ENCODE results near the gene HNRNPM. TPM values are rescaled to one million over a fixed set of nuclear protein-coding genes. Genes with fewer than 3 reads are reported as not detected.

The HNRNPM gene
- total and polyA plus RNA-seq, 7 donors: 53.2 to 146 (median 91.8) TPM

- peaks cover 5% of the 10 kb centered on the region for H3K9me3 ChIP-seq
- intact Hi-C loops (cut with DNase I): no loop called here
- TF ChIP-seq CTCF (IDR thresholded peaks at IDR 0.05): no peak
- H3K4me1 ChIP-seq: no peaks in the 10 kb centered on the region
- peaks cover 0 to under 1% (median 0%) of the 10 kb centered on the region in 3 donors for H3K27me3 ChIP-seq (ENCODE audit: insufficient read depth in 3 of 3, low read length in 2 of 3)
- 53 to 72% (median 63%) methylated on average over 7 of the region's 7 CpGs for WGBS, 3 donors
- DNase-seq (no peak), ATAC-seq (no peak)
- H3K27ac ChIP-seq: no peak overlapping the region
- H3K4me3 ChIP-seq: no peak overlapping the region
- no peaks in the 10 kb centered on the region for H3K36me3 ChIP-seq (ENCODE audit: insufficient read depth in 1 of 2, low read depth in 1 of 2)
Observed at GRCh38 chr19:8531470-8531869, 86.7 kb downstream of the HNRNPM start.

- DNase-seq (no peak), ATAC-seq (no peak)
- Histone ChIP-seq H3K27me3 (ENCODE audit: insufficient read depth in 3 of 3, low read length in 2 of 3) (no peaks in the 10 kb centered on the region), H3K27ac (no peak overlapping the region), H3K4me1 (no peaks in the 10 kb centered on the region), H3K9me3 (peaks cover 4% of the 10 kb centered on the region), H3K4me3 (no peak overlapping the region), H3K36me3 (ENCODE audit: insufficient read depth in 1 of 2, low read depth in 1 of 2) (no peaks in the 10 kb centered on the region)
- no peak for TF ChIP-seq CTCF (IDR thresholded peaks at IDR 0.05)
- 75 to 79% (median 76%) methylated on average over 2 of the region's 2 CpGs for WGBS, 3 donors
- intact Hi-C loops (cut with DNase I): no loop called here
Observed at GRCh38 chr19:8532225-8532624, 87.5 kb downstream of the HNRNPM start.

GRCh38 chr19:8536282-8536681 lies 91.5 kb downstream of the HNRNPM start:
- no peak for ATAC-seq
- H3K4me3 ChIP-seq: no peak overlapping the region
- no peaks in the 10 kb centered on the region for H3K36me3 ChIP-seq (ENCODE audit: insufficient read depth in 1 of 2, low read depth in 1 of 2)
- intact Hi-C loops (cut with DNase I): no loop called here
- 68 to 77% (median 69%) methylated on average over 22 of the region's 22 CpGs for whole genome bisulfite sequencing, 3 donors
- no peaks in the 10 kb centered on the region for H3K27me3 ChIP-seq (ENCODE audit: insufficient read depth in 3 of 3, low read length in 2 of 3)
- no peaks in the 10 kb centered on the region for H3K4me1 ChIP-seq
- no peak for DNase-seq
- no peaks in the 10 kb centered on the region for H3K9me3 ChIP-seq
- H3K27ac ChIP-seq: no peak overlapping the region
- no peak for TF ChIP-seq CTCF (IDR thresholded peaks at IDR 0.05)

- intact Hi-C loops (cut with DNase I): no loop called here
- Histone ChIP-seq H3K27ac (no peak overlapping the region), H3K36me3 (ENCODE audit: insufficient read depth in 1 of 2, low read depth in 1 of 2) (no peaks in the 10 kb centered on the region), H3K9me3 (no peaks in the 10 kb centered on the region), H3K4me1 (no peaks in the 10 kb centered on the region), H3K27me3 (ENCODE audit: insufficient read depth in 3 of 3, low read length in 2 of 3) (no peaks in the 10 kb centered on the region), H3K4me3 (no peak overlapping the region)
- TF ChIP-seq CTCF (IDR thresholded peaks at IDR 0.05): no peak
- DNase-seq: no peak
- ATAC-seq: no peak
- 85 to 94% (median 86%) methylated on average over 3 of the region's 3 CpGs for WGBS, 3 donors
Observed at GRCh38 chr19:8537099-8537498, 92.3 kb downstream of the HNRNPM start.

Other genes with a start within 250 kb of the HNRNPM start
- gene CERS4, start 235.6 kb upstream of the HNRNPM start, total RNA-seq: 1 to 10 TPM; 2.1 to 4.8 (median 3.6) TPM
- gene CERS4, start 235.6 kb upstream of the HNRNPM start, polyA plus RNA-seq: 1 to 10 TPM; 1.1 to 2.8 (median 1.3) TPM
- 10 to 100 TPM; 17.4 to 25.4 (median 22.4) TPM for gene CD320, start 136.6 kb upstream of the HNRNPM start, total RNA-seq
- 10 to 100 TPM; 44.8 to 67.2 (median 47.6) TPM for gene CD320, start 136.6 kb upstream of the HNRNPM start, polyA plus RNA-seq
- 100 to 1,000 TPM in 3 of 4 donors, 10 to 100 TPM in 1; 76.8 to 150 (median 109) TPM for gene NDUFA7, start 123.6 kb upstream of the HNRNPM start, total RNA-seq
- gene NDUFA7, start 123.6 kb upstream of the HNRNPM start, polyA plus RNA-seq: 100 to 1,000 TPM; 211 to 271 (median 243) TPM
- gene RPS28, start 123.5 kb upstream of the HNRNPM start, total RNA-seq: 1,000 to 10,000 TPM in 2 of 4 donors, 100 to 1,000 TPM in 2; 947 to 1,442 (median 1,003) TPM
- gene RPS28, start 123.5 kb upstream of the HNRNPM start, polyA plus RNA-seq: 100 to 1,000 TPM; 431 to 717 (median 657) TPM
- gene KANK3, start 101.7 kb upstream of the HNRNPM start, total RNA-seq: 10 to 100 TPM in 2 of 4 donors, 1 to 10 TPM in 2; 7.1 to 14.2 (median 9.7) TPM
- gene KANK3, start 101.7 kb upstream of the HNRNPM start, polyA plus RNA-seq: 1 to 10 TPM; 5.1 to 9.4 (median 7.7) TPM
- 100 to 1,000 TPM in 1 of 4 donors, 10 to 100 TPM in 3; 10.7 to 118 (median 44.7) TPM for gene ANGPTL4, start 80.8 kb upstream of the HNRNPM start, total RNA-seq
- 100 to 1,000 TPM in 1 of 3 donors, 10 to 100 TPM in 2; 17.2 to 235 (median 19.1) TPM for gene ANGPTL4, start 80.8 kb upstream of the HNRNPM start, polyA plus RNA-seq
- gene RAB11B, start 54.6 kb upstream of the HNRNPM start, total RNA-seq: 100 to 1,000 TPM in 1 of 4 donors, 10 to 100 TPM in 3; 77.1 to 130 (median 82.2) TPM
- 10 to 100 TPM; 43.9 to 59.9 (median 56.9) TPM for gene RAB11B, start 54.6 kb upstream of the HNRNPM start, polyA plus RNA-seq
- 10 to 100 TPM; 47.7 to 56.0 (median 52.2) TPM for gene MARCHF2, start 31.7 kb upstream of the HNRNPM start, total RNA-seq
- 10 to 100 TPM; 32.8 to 55.6 (median 48.9) TPM for gene MARCHF2, start 31.7 kb upstream of the HNRNPM start, polyA plus RNA-seq
- under 1 TPM; 0.22 to 0.65 (median 0.49) TPM for gene PRAM1, start 57.7 kb downstream of the HNRNPM start, total RNA-seq
- gene PRAM1, start 57.7 kb downstream of the HNRNPM start, polyA plus RNA-seq: under 1 TPM in 2 of 3 donors, not detected in 1; 0.27 to 0.29 TPM
- 10 to 100 TPM; 15.6 to 19.3 (median 17.8) TPM for gene ZNF414, start 69.2 kb downstream of the HNRNPM start, total RNA-seq
- gene ZNF414, start 69.2 kb downstream of the HNRNPM start, polyA plus RNA-seq: 10 to 100 TPM; 10.4 to 21.6 (median 17.8) TPM
- gene MYO1F, start 132.5 kb downstream of the HNRNPM start, total RNA-seq: 1 to 10 TPM; 3.5 to 6.3 (median 5.2) TPM
- 1 to 10 TPM in 2 of 3 donors, under 1 TPM in 1; 1.00 to 1.0 (median 1.0) TPM for gene MYO1F, start 132.5 kb downstream of the HNRNPM start, polyA plus RNA-seq
- gene ADAMTS10, start 165.7 kb downstream of the HNRNPM start, total RNA-seq: 1 to 10 TPM; 1.9 to 8.2 (median 3.8) TPM
- gene ADAMTS10, start 165.7 kb downstream of the HNRNPM start, polyA plus RNA-seq: 1 to 10 TPM; 3.4 to 3.8 (median 3.4) TPM
- gene NFILZ, start 185.7 kb downstream of the HNRNPM start, total RNA-seq: not detected
- gene NFILZ, start 185.7 kb downstream of the HNRNPM start, polyA plus RNA-seq: not detected

Data from psoas muscle (tissue), 8 donors.